Gastrocnemius medialis (tissue), 4 donors: Measurements from ENCODE around the gene EPB41L5. TPM values are rescaled to one million over a fixed set of nuclear protein-coding genes. Genes with fewer than 3 reads are reported as not detected.

Experiments
- ATAC-seq, 2 donors: fragments of 150-250 bp; one replicate each; pipeline ENCODE4 v1.9.1; 2016
- DNase-seq, 2 donors: peaks; one replicate each; pipeline ENCODE4 v3.0.0-alpha.2; 2019
- H3K27ac ChIP-seq, 4 donors: fragments of 200-600 bp; sonication (generic); 1 replicate in 1 of 4; 2 replicates in 3 of 4; pipeline ENCODE4 v1.5.1; 2016 to 2018; ENCODE audit warnings: mild to moderate bottlenecking in 2 of 4, moderate library complexity in 1 of 4
- H3K27me3 ChIP-seq, 3 donors: fragments of 200-600 bp; sonication (generic) in 2 of 3; 1 replicate in 1 of 3; 2 replicates in 2 of 3; pipeline versions ENCODE4 v1.5.1 to v1.6.0; 2016 to 2019; ENCODE audit warnings: mild to moderate bottlenecking in 1 of 3, moderate library complexity in 1 of 3
- H3K36me3 ChIP-seq, 2 donors: fragments of 200-600 bp; sonication (generic) in 1 of 2; one replicate each; pipeline ENCODE4 v1.5.1; 2017 to 2018
- H3K4me1 ChIP-seq, 2 donors: fragments of 200-600 bp; sonication (generic) in 1 of 2; one replicate each; pipeline ENCODE4 v1.5.1; 2016 to 2017; ENCODE audit warnings: mild to moderate bottlenecking in 2 of 2
- H3K4me3 ChIP-seq, 4 donors: fragments of 200-600 bp; sonication (generic) in 3 of 4; 1 replicate in 1 of 4; 2 replicates in 3 of 4; pipeline ENCODE4 v1.5.1; 2016 to 2019; ENCODE audit warnings: mild to moderate bottlenecking in 2 of 4
- H3K9me3 ChIP-seq, 3 donors: fragments of 200-600 bp; sonication (generic) in 2 of 3; 1 replicate in 1 of 3; 2 replicates in 2 of 3; pipeline ENCODE4 v1.5.1; 2016 to 2019
- POLR2A ChIP-seq, 2 donors: fragments of 450-650 bp; IDR thresholded peaks; one replicate each; pipeline ENCODE4 v1.6.1; 2017; ENCODE audit warnings: antibody characterized with exemption in 2 of 2, mild to moderate bottlenecking in 2 of 2, moderate library complexity in 2 of 2
- in situ Hi-C, 4 donors: fragments of 200-750 bp; cut with MboI; loops; one replicate each; pipeline versions ENCODE4 v1.15.0 to v1.8.0; 2017; ENCODE audit warnings: low sequenced_read_pairs in 4 of 4
- intact Hi-C: fragments of 100-400 bp; cut with DNase I; formaldehyde crosslinking; loops from one replicate; pipeline ENCODE4 v1.15.1; 2023; ENCODE audit warnings: low total_unique reads
- total RNA-seq, 4 donors: library from RNA; depleted of rRNA; stranded (reverse); fragments of >200 nt; gene quantifications; one replicate each; pipeline versions ENCODE4 v1.1.0 to v1.2.3, GENCODE V29; 2016
- TF ChIP-seq, protein P1 (sequence below), 5 experiments: fragments of 450-650 bp in 3 of 5; fragments of 200-600 bp in 2 of 5; sonication (generic) in 2 of 5; IDR thresholded peaks in 4 of 5; conservative IDR thresholded peaks in 1 of 5; 1 replicate in 4 of 5; 2 replicates in 1 of 5; pipeline ENCODE4 v1.5.1; 2016 to 2019; ENCODE audit warnings: antibody characterized with exemption in 5 of 5, mild to moderate bottlenecking in 3 of 5, moderate library complexity in 3 of 5

EPB41L5 gene
- total RNA-seq, 4 donors from 2014 or later: 8.3 to 41.1 (median 12.7) TPM

DNA sequence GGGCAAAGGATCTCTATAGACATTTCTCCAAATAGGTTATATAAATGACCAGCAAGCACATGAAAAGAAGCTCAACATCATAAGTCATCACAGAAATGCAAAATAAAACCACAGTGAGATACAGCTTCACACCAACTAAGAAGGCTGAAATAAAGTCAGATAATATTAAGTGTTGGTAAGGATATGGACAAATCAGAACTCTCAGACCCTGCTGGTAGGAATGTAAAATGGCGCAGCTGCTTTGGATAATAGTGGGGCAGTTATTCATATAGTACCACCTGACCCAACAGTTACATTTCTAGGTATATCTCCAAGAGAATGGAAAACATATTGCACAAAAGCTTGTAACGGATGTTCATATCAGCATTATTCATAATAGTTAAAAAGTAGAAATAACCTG lies 14.0 kb downstream of the EPB41L5 start:
- TF ChIP-seq POLR2A (IDR thresholded peaks at IDR 0.05): no peak
- intact Hi-C loops: no loop called here
- DNase-seq: no peak
- Histone ChIP-seq H3K36me3 (no peaks in the 10 kb centered on the region), H3K27me3 (no peaks in the 10 kb centered on the region), H3K4me1 (no peaks in the 10 kb centered on the region), H3K4me3 (no peak overlapping the region), H3K27ac (no peak overlapping the region), H3K9me3 (no peaks in the 10 kb centered on the region)
- ATAC-seq: no peak
- in situ Hi-C loops: no loop called here

DNA sequence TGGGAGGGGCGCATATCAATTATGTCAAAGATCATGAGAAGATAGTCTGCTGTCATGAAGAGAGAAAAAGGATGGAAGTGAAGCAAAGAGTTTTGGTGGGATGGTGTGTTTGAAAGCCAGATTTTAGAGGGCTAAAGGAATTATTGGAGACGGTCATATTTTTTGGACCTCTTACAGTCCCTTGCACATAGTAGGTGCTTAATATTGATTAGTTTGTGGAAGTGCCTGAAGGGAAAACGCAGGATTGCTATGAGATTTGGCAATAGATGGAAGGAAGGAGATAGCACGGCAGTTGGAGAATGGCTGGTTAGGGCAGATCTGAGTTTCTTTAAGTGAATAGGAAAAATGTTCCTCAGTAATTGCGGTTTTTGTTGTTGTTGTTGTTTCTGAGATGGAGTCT lies 15.9 kb downstream of the EPB41L5 start:
- Histone ChIP-seq H3K36me3 (no peaks in the 10 kb centered on the region), H3K9me3 (no peaks in the 10 kb centered on the region), H3K27ac (no peak overlapping the region), H3K27me3 (no peaks in the 10 kb centered on the region), H3K4me1 (peaks cover 0 to 1% of the 10 kb centered on the region in 2 donors), H3K4me3 (no peak overlapping the region)
- ATAC-seq (no peak), DNase-seq (no peak)
- TF ChIP-seq POLR2A (IDR thresholded peaks at IDR 0.05): no peak
- TF ChIP-seq, protein P1, sequence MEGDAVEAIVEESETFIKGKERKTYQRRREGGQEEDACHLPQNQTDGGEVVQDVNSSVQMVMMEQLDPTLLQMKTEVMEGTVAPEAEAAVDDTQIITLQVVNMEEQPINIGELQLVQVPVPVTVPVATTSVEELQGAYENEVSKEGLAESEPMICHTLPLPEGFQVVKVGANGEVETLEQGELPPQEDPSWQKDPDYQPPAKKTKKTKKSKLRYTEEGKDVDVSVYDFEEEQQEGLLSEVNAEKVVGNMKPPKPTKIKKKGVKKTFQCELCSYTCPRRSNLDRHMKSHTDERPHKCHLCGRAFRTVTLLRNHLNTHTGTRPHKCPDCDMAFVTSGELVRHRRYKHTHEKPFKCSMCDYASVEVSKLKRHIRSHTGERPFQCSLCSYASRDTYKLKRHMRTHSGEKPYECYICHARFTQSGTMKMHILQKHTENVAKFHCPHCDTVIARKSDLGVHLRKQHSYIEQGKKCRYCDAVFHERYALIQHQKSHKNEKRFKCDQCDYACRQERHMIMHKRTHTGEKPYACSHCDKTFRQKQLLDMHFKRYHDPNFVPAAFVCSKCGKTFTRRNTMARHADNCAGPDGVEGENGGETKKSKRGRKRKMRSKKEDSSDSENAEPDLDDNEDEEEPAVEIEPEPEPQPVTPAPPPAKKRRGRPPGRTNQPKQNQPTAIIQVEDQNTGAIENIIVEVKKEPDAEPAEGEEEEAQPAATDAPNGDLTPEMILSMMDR (IDR thresholded peaks at IDR 0.05 in 4 of 5, conservative IDR thresholded peaks at IDR 0.05 in 1 of 5): no peak
- in situ Hi-C loops (no loop called here), intact Hi-C loops (no loop called here)

DNA sequence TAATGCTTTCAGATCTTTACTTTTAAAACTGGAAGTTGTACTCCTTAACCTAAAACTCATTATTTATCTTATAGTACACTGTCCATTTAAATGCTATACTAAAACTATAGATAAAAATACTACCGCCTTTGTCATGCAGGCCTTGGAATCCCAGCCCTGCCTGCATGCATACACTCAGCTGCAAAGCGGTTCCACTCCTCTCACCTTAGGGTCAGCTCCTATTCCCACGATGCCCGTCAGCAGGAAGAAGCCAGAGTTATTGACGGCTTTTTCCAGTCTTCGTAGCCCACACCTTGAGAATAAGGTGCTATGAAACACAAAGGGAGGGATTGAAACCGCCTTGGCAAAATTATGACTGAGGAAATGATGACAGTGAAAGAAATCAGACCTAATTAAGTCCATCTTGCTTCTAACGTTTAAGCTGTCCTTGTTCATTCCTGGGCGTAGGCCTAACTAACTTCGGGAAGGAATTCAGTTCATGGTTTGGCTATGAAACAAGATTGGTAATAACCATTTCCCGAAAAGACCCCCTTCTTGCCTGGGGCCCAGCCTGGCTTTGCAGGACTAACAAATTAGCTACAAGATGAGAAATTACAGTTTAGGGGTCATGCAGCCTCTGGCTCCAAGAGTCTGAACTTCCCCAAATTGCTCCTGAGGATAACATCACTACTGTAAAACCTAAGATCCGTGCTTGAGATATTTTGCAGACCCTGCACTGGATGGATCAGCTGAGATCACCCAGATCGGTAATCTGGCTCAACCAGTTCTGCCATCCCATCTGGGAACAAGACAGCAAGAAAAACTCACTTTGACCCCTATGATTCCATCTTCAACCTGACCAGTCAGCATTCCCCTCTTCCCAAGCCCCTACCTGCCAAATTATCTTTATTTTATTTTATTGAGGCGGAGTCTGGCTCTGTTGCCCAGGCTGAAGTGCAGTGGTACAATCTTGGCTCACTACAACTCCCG lies 17.1 kb downstream of the EPB41L5 start:
- in situ Hi-C loops (no loop called here), intact Hi-C loops (no loop called here)
- peaks cover 6 to 8% of the 10 kb centered on the region in 2 donors for H3K4me1 ChIP-seq
- TF ChIP-seq POLR2A (IDR thresholded peaks at IDR 0.05): no peak
- TF ChIP-seq, protein P1 (IDR thresholded peaks at IDR 0.05 in 4 of 5, conservative IDR thresholded peaks at IDR 0.05 in 1 of 5): no peak
- DNase-seq: no peak
- no peak overlapping the region for H3K27ac ChIP-seq
- no peaks in the 10 kb centered on the region for H3K9me3 ChIP-seq
- no peak overlapping the region for H3K4me3 ChIP-seq
- no peaks in the 10 kb centered on the region for H3K36me3 ChIP-seq
- H3K27me3 ChIP-seq: no peaks in the 10 kb centered on the region
- ATAC-seq: no peak

DNA sequence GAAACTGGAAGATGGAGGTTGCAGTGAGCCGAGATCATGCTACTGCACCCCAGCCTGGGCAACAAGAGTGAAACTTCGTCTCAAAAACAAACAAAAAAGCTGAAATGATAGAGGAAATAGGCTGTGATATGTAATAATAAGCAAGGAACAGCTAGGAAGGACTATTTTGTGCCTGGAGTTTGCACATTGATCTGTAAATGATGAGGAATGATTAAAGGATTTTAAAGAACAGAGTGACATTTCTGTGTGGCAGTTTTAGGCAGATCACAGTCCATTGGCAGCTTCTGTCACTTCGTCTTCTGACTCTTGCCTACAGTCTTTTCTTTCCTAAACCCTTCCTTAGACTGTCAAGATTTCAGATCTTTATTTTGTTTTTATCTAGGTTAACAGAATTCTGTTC lies 19.4 kb downstream of the EPB41L5 start:
- Histone ChIP-seq H3K27ac (no peak overlapping the region), H3K9me3 (no peaks in the 10 kb centered on the region), H3K4me3 (no peak overlapping the region), H3K27me3 (no peaks in the 10 kb centered on the region), H3K4me1 (peaks cover 9 to 17% of the 10 kb centered on the region in 2 donors), H3K36me3 (no peaks in the 10 kb centered on the region)
- in situ Hi-C loops (no loop called here), intact Hi-C loops (no loop called here)
- ATAC-seq (no peak), DNase-seq (no peak)
- TF ChIP-seq, protein P1 (IDR thresholded peaks at IDR 0.05 in 4 of 5, conservative IDR thresholded peaks at IDR 0.05 in 1 of 5): no peak
- TF ChIP-seq POLR2A (IDR thresholded peaks at IDR 0.05): no peak

DNA sequence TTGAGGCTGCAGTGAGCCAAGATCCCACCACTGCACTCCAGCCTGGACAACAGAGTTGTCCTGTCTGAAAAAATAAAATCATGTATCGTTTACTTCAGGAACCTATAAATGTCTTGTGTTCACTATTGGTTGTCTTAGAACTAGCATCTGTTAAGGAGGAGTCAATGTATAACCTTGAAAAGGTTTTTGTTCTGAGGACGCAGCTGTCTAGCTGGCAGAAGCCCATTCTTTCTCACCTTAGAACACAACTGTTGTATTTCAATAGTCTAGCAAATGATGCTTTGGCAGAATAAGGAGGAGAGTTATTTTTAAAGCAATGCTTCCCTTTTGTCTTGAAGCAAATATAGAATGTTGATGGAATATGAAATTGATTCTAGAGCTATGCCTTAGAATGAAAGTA lies 21.1 kb downstream of the EPB41L5 start:
- no peaks in the 10 kb centered on the region for H3K27me3 ChIP-seq
- peak overlapping the region in 2 of 4 donors; percentile 3 to 21 for H3K27ac ChIP-seq
- ATAC-seq (peak; percentile 56 to 64), DNase-seq (no peak)
- H3K4me1 ChIP-seq: peaks cover 9 to 22% of the 10 kb centered on the region in 2 donors
- intact Hi-C loops (no loop called here), in situ Hi-C loops (no loop called here)
- no peak overlapping the region for H3K4me3 ChIP-seq
- TF ChIP-seq, protein P1 (IDR thresholded peaks at IDR 0.05 in 4 of 5, conservative IDR thresholded peaks at IDR 0.05 in 1 of 5): no peak
- no peaks in the 10 kb centered on the region for H3K9me3 ChIP-seq
- no peaks in the 10 kb centered on the region for H3K36me3 ChIP-seq
